Measurements from ENCODE around the gene SLC49A4. TPM values are rescaled to one million over a fixed set of nuclear protein-coding genes. Genes with fewer than 3 reads are reported as not detected.

Gene SLC49A4
- total and polyA plus RNA-seq, 12 donors, result 3.1 to 19.7 (median 15.3) TPM

DNA sequence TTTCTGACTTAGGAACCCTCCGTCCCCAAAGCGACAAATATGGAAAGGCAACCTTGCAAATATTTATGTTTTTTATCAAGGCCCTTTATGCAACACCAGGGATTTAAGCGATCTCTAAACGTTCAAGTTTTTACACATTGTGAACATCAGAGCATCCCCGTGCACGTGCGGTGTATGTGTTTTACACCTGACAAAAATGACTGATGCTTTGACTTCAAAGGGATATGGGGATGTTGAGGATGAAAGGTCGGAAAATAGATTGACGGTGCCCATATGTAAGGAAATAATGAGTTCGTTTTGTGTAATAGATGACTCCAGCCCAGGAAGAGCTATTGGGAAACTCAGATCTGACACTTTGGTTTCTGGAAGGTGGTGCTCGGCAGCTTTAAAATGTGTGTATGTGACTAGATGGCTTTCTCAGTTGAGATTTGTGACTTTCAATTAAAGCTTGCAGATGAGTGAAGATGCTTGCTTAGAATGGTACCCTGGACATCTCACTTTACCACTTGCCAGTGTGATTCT lies 866 bp downstream of the SLC49A4 start:
- intact Hi-C loops (cut with DNase I), result loop anchor here in 1 of 10 donors (5.0 to 10.0 kb wide), 2 partner anchors 401 to 1517 kb away; no protein-coding TSS in a partner anchor
- H3K27ac ChIP-seq, result peak overlapping the region; percentile 83 to 98 (median 95)
- no peak for ATAC-seq
- no peaks in the 10 kb centered on the region for H3K27me3 ChIP-seq
- WGBS, 2 donors, result 31 to 32% methylated on average over 11 of the region's 11 CpGs
- H3K9me3 ChIP-seq, result no peaks in the 10 kb centered on the region
- H3K4me3 ChIP-seq, result peak overlapping the region; percentile 47 to 96 (median 84)
- peaks cover 0 to 52% (median 19%) of the 10 kb centered on the region in 9 donors for H3K4me1 ChIP-seq
- no peak for TF ChIP-seq CTCF (IDR thresholded peaks at IDR 0.05)
- DNase-seq, result no peak
- H3K36me3 ChIP-seq, result no peaks in the 10 kb centered on the region

DNA sequence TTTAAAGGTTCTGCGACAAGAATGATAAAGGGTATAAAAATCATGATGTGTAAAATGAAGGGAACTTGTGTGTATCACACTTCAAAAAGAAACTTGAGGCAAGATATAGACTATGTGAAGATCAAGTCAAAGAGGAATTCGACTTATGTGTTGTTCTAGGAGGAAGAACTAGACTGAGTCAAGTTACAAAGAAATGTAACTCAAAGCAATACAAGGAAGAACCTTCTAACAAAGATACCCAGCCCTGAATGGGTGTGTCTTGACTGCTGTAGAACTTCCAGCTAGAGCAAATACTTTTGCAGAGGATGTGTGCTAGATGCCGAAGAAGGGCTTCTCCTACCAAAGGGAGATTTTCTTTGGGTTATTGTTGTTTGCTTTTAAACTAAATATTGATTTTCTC lies 2.4 kb downstream of the SLC49A4 start:
- H3K36me3 ChIP-seq, result no peaks in the 10 kb centered on the region
- intact Hi-C loops (cut with DNase I), result loop anchor here in 1 of 10 donors (5.0 to 10.0 kb wide), 2 partner anchors 402 to 1515 kb away; no protein-coding TSS in a partner anchor
- H3K9me3 ChIP-seq, result no peaks in the 10 kb centered on the region
- TF ChIP-seq CTCF (IDR thresholded peaks at IDR 0.05), result no peak
- 85 to 92% methylated on average over 3 of the region's 3 CpGs for WGBS, 2 donors
- no peak overlapping the region for H3K4me3 ChIP-seq
- H3K27me3 ChIP-seq, result no peaks in the 10 kb centered on the region
- DNase-seq (no peak), ATAC-seq (no peak)
- peaks cover 0 to 40% (median 23%) of the 10 kb centered on the region in 9 donors for H3K4me1 ChIP-seq
- peak overlapping the region in 1 of 10 donors; percentile 23 for H3K27ac ChIP-seq

DNA sequence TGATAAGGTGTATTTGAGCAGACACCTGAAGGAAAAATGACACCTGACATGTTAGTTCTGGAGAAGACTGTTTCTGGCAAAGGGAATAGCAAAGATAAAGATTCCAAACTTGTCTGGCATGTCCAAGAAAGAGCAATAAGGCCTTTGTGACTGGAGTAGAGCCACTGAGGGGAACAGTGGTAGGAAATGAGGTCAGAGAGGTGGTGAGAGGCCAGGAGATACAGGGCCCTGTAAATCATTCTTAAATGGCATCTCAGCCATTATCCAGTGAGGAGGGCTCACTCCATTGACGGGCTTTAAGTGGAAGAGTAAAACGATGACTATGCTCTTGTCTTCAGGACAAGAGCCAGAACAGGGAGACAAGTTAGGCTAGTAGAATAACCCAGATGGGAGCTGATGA lies 4.5 kb downstream of the SLC49A4 start:
- Histone ChIP-seq H3K4me3 (no peak overlapping the region), H3K36me3 (no peaks in the 10 kb centered on the region), H3K27ac (no peak overlapping the region), H3K9me3 (no peaks in the 10 kb centered on the region), H3K27me3 (no peaks in the 10 kb centered on the region), H3K4me1 (peaks cover 0 to 31% (median 22%) of the 10 kb centered on the region in 9 donors)
- WGBS, 2 donors, result 67 to 79% methylated on average over 2 of the region's 2 CpGs
- intact Hi-C loops (cut with DNase I), result loop anchor here in 1 of 10 donors (5.0 to 10.0 kb wide), 2 partner anchors 405 to 1513 kb away; no protein-coding TSS in a partner anchor
- DNase-seq (no peak), ATAC-seq (no peak)
- no peak for TF ChIP-seq CTCF (IDR thresholded peaks at IDR 0.05)

- ATAC-seq (no peak), DNase-seq (no peak)
- H3K4me3 ChIP-seq, result no peak overlapping the region
- peaks cover 0 to 28% (median 22%) of the 10 kb centered on the region in 9 donors for H3K4me1 ChIP-seq
- no peak for TF ChIP-seq CTCF (IDR thresholded peaks at IDR 0.05)
- intact Hi-C loops (cut with DNase I), result no loop called here
- no peaks in the 10 kb centered on the region for H3K9me3 ChIP-seq
- no peaks in the 10 kb centered on the region for H3K36me3 ChIP-seq
- H3K27me3 ChIP-seq, result no peaks in the 10 kb centered on the region
- no peak overlapping the region for H3K27ac ChIP-seq
- 79 to 86% methylated on average over 1 of the region's 1 CpG for WGBS, 2 donors
These were observed 5.2 kb downstream of the SLC49A4 start for GRCh38 chr3:122800031-122800430.

All from heart right ventricle (tissue), 16 donors.